T-helper 2 cell treated with Interferon-gamma antibody and Interleukin-4, amounts not matched to agents 5 μg/mL and 100 μg/mL, for 36 hours (primary cell): Measurements from ENCODE around the gene FRRS1L.

Experiments used
- DNase-seq: peaks from one replicate; pipeline ENCODE4 v3.0.0; 2021; ENCODE audit warnings: low spot score
- H3K27ac Mint-ChIP-seq: one replicate; pipeline ENCODE4 v1.8.0; 2021; ENCODE audit warnings: mild to moderate bottlenecking, mixed read lengths
- H3K27me3 Mint-ChIP-seq: one replicate; pipeline ENCODE4 v1.8.0; 2021; ENCODE audit warnings: low read depth, mixed read lengths
- H3K36me3 Mint-ChIP-seq: one replicate; pipeline ENCODE4 v1.8.0; 2021; ENCODE audit warnings: low read depth, mixed read lengths
- H3K4me1 Mint-ChIP-seq: one replicate; pipeline ENCODE4 v1.8.0; 2021; ENCODE audit warnings: low read depth, mixed read lengths
- H3K4me3 Mint-ChIP-seq: one replicate; pipeline ENCODE4 v1.8.0; 2022; ENCODE audit warnings: mild to moderate bottlenecking, moderate library complexity, mixed read lengths
- H3K9me3 Mint-ChIP-seq: one replicate; pipeline ENCODE4 v1.8.0; 2021; ENCODE audit warnings: mixed read lengths

FRRS1L gene

GRCh38 chr9:109162677-109163076 lies 4.4 kb downstream of the FRRS1L start:
- no peak for DNase-seq
- Mint-ChIP-seq H3K27ac (no peak overlapping the region), H3K4me3 (no peak overlapping the region), H3K36me3 (no peaks in the 10 kb centered on the region), H3K9me3 (peaks cover 8% of the 10 kb centered on the region), H3K27me3 (peaks cover 54% of the 10 kb centered on the region), H3K4me1 (peaks cover 4% of the 10 kb centered on the region)

GRCh38 chr9:109161471-109161870 lies 5.6 kb downstream of the FRRS1L start:
- Mint-ChIP-seq H3K27ac (no peak overlapping the region), H3K9me3 (peaks cover 8% of the 10 kb centered on the region), H3K36me3 (no peaks in the 10 kb centered on the region), H3K4me1 (no peaks in the 10 kb centered on the region), H3K27me3 (peaks cover 51% of the 10 kb centered on the region), H3K4me3 (no peak overlapping the region)
- DNase-seq = no peak

GRCh38 chr9:109159583-109159982 lies 7.5 kb downstream of the FRRS1L start:
- peaks cover 34% of the 10 kb centered on the region for H3K27me3 Mint-ChIP-seq
- H3K4me1 Mint-ChIP-seq = no peaks in the 10 kb centered on the region
- no peak for DNase-seq
- no peak overlapping the region for H3K27ac Mint-ChIP-seq
- H3K4me3 Mint-ChIP-seq = no peak overlapping the region
- H3K36me3 Mint-ChIP-seq = no peaks in the 10 kb centered on the region
- peaks cover 1% of the 10 kb centered on the region for H3K9me3 Mint-ChIP-seq

GRCh38 chr9:109158651-109159050 lies 8.4 kb downstream of the FRRS1L start:
- Mint-ChIP-seq H3K4me3 (no peak overlapping the region), H3K27me3 (peaks cover 31% of the 10 kb centered on the region), H3K9me3 (peaks cover 11% of the 10 kb centered on the region), H3K4me1 (no peaks in the 10 kb centered on the region), H3K36me3 (no peaks in the 10 kb centered on the region), H3K27ac (no peak overlapping the region)
- no peak for DNase-seq

GRCh38 chr9:109156708-109157107 lies 10.3 kb downstream of the FRRS1L start:
- Mint-ChIP-seq H3K4me1 (no peaks in the 10 kb centered on the region), H3K27me3 (peaks cover 26% of the 10 kb centered on the region), H3K4me3 (no peak overlapping the region), H3K36me3 (no peaks in the 10 kb centered on the region), H3K27ac (no peak overlapping the region), H3K9me3 (peaks cover 15% of the 10 kb centered on the region)
- DNase-seq = no peak

- Mint-ChIP-seq H3K4me1 (no peaks in the 10 kb centered on the region), H3K27me3 (peaks cover 23% of the 10 kb centered on the region), H3K4me3 (no peak overlapping the region), H3K27ac (no peak overlapping the region), H3K9me3 (peaks cover 15% of the 10 kb centered on the region), H3K36me3 (no peaks in the 10 kb centered on the region)
- DNase-seq = no peak
Observed at GRCh38 chr9:109150925-109151545, 16.0 kb downstream of the FRRS1L start.

GRCh38 chr9:109149722-109150121 lies 17.3 kb downstream of the FRRS1L start:
- H3K9me3 Mint-ChIP-seq = peaks cover 15% of the 10 kb centered on the region

GRCh38 chr9:109149089-109149488 lies 18.0 kb downstream of the FRRS1L start:
- peaks cover 9% of the 10 kb centered on the region for H3K9me3 Mint-ChIP-seq

More at GRCh38 chr9:109149722-109150121, 17.3 kb downstream of the FRRS1L start:
- no peak for DNase-seq
- Mint-ChIP-seq H3K27ac (no peak overlapping the region), H3K4me1 (peaks cover 2% of the 10 kb centered on the region), H3K4me3 (no peak overlapping the region), H3K27me3 (peaks cover 25% of the 10 kb centered on the region), H3K36me3 (no peaks in the 10 kb centered on the region)

GRCh38 chr9:109145051-109145450 lies 22.0 kb downstream of the FRRS1L start:
- no peaks in the 10 kb centered on the region for H3K36me3 Mint-ChIP-seq
- H3K4me1 Mint-ChIP-seq = peaks cover 8% of the 10 kb centered on the region
- H3K9me3 Mint-ChIP-seq = no peaks in the 10 kb centered on the region
- no peak overlapping the region for H3K4me3 Mint-ChIP-seq
- DNase-seq = no peak
- peaks cover 25% of the 10 kb centered on the region for H3K27me3 Mint-ChIP-seq
- H3K27ac Mint-ChIP-seq = no peak overlapping the region

More at GRCh38 chr9:109149089-109149488, 18.0 kb downstream of the FRRS1L start:
- Mint-ChIP-seq H3K36me3 (no peaks in the 10 kb centered on the region), H3K4me1 (peaks cover 4% of the 10 kb centered on the region), H3K4me3 (no peak overlapping the region), H3K27ac (no peak overlapping the region), H3K27me3 (peaks cover 22% of the 10 kb centered on the region)
- DNase-seq = no peak

- H3K4me1 Mint-ChIP-seq = peaks cover 8% of the 10 kb centered on the region
- no peaks in the 10 kb centered on the region for H3K36me3 Mint-ChIP-seq
- peak; percentile 11 for DNase-seq
- H3K4me3 Mint-ChIP-seq = peak overlapping the region; percentile 10
- no peak overlapping the region for H3K27ac Mint-ChIP-seq
- peaks cover 29% of the 10 kb centered on the region for H3K27me3 Mint-ChIP-seq
- no peaks in the 10 kb centered on the region for H3K9me3 Mint-ChIP-seq
Observed at GRCh38 chr9:109143881-109144562, 23.0 kb downstream of the FRRS1L start.

- Mint-ChIP-seq H3K9me3 (no peaks in the 10 kb centered on the region), H3K27ac (no peak overlapping the region), H3K4me3 (no peak overlapping the region), H3K36me3 (no peaks in the 10 kb centered on the region), H3K27me3 (peaks cover 26% of the 10 kb centered on the region), H3K4me1 (peaks cover 8% of the 10 kb centered on the region)
- no peak for DNase-seq
Observed at GRCh38 chr9:109141375-109141774, 25.7 kb downstream of the FRRS1L start.

GRCh38 chr9:109139851-109140250 lies 27.2 kb downstream of the FRRS1L start:
- Mint-ChIP-seq H3K4me3 (no peak overlapping the region), H3K4me1 (peaks cover 7% of the 10 kb centered on the region), H3K27ac (no peak overlapping the region), H3K9me3 (no peaks in the 10 kb centered on the region), H3K36me3 (no peaks in the 10 kb centered on the region), H3K27me3 (peaks cover 20% of the 10 kb centered on the region)
- no peak for DNase-seq

- Mint-ChIP-seq H3K4me3 (no peak overlapping the region), H3K27ac (no peak overlapping the region), H3K27me3 (peaks cover 27% of the 10 kb centered on the region), H3K9me3 (no peaks in the 10 kb centered on the region), H3K36me3 (no peaks in the 10 kb centered on the region), H3K4me1 (no peaks in the 10 kb centered on the region)
- no peak for DNase-seq
Observed at GRCh38 chr9:109138421-109138820, 28.6 kb downstream of the FRRS1L start.

- H3K27ac Mint-ChIP-seq = no peak overlapping the region
- H3K4me3 Mint-ChIP-seq = no peak overlapping the region
- H3K27me3 Mint-ChIP-seq = peaks cover 19% of the 10 kb centered on the region
- no peaks in the 10 kb centered on the region for H3K9me3 Mint-ChIP-seq
- DNase-seq = no peak
- no peaks in the 10 kb centered on the region for H3K4me1 Mint-ChIP-seq
- H3K36me3 Mint-ChIP-seq = no peaks in the 10 kb centered on the region
Observed at GRCh38 chr9:109134167-109134578, 32.9 kb downstream of the FRRS1L start.
